Progenitor cell of endocrine pancreas (in vitro differentiated cells): Measurements from ENCODE around the gene SERPINE1. TPM values are rescaled to one million over a fixed set of nuclear protein-coding genes. Genes with fewer than 3 reads are reported as not detected.

Experiments used
- DNase-seq: peaks from one replicate; pipeline ENCODE4 v3.0.0; 2021; ENCODE audit warnings: low spot score; ENCODE audit not compliant: unreplicated experiment
- H3K27ac Mint-ChIP-seq: 2 replicates; pipeline ENCODE4 v1.8.0; 2021; ENCODE audit warnings: mild to moderate bottlenecking, moderate library complexity, mixed read lengths
- H3K27me3 Mint-ChIP-seq: 2 replicates; pipeline ENCODE4 v1.8.0; 2021; ENCODE audit warnings: mixed read lengths
- H3K36me3 Mint-ChIP-seq: 2 replicates; pipeline ENCODE4 v1.8.0; 2022; ENCODE audit warnings: mixed read lengths; ENCODE audit not compliant: insufficient read depth
- H3K4me1 Mint-ChIP-seq: 2 replicates; pipeline ENCODE4 v1.8.0; 2021; ENCODE audit warnings: low read depth, mixed read lengths
- H3K4me3 Mint-ChIP-seq: 2 replicates; pipeline ENCODE4 v1.8.0; 2021; ENCODE audit warnings: low read depth, mild to moderate bottlenecking, moderate library complexity, mixed read lengths
- H3K9me3 Mint-ChIP-seq: 2 replicates; pipeline ENCODE4 v1.8.0; 2021; ENCODE audit warnings: low read depth, mixed read lengths
- total RNA-seq: library from RNA; stranded (reverse); gene quantifications from 2 replicates; pipeline ENCODE4 v1.2.1, GENCODE V29; 2021
- TF ChIP-seq, protein P1 (sequence below): fragments of 200-600 bp; sonication (generic); IDR thresholded peaks from one replicate; pipeline ENCODE4 v1.5.0; 2021; ENCODE audit warnings: antibody characterized with exemption, mild to moderate bottlenecking; ENCODE audit not compliant: unreplicated experiment

SERPINE1 gene
- total RNA-seq, 1 donor from 2014 or later: 0.14 TPM

DNA sequence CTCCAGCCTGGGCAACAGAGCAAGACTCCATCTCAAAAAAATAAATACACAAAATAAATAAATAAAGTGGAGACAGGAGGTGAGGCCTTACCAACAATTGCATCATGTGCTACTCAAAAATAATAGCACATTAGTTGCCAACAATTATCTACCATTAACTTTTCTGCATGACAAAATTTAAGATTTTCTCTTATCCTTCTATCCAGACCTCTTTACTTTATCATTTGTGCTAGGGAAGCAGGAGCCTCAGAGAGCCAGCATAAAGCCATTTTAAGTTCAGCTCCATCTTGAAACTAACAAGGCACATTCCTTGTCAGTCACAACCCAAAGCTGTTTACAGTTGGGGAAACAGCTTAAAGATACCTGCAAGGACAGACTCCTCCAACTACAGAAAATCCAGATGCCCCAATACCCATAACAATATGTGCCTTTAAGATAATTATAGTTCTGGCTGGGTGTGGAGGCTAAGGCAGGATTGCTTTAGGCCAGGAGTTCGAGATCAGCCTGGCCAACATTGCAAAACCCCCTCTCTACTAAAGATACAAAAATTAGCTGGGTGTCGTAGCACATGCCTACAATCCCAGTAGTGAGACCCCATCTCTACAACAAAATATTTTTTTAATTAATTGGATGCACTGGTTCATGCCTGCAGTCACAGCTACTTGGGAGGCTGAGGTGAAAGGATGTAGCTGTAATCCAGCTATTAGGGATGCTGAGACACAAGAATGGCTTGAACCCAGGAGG is 25.2 kb downstream of the SERPINE1 start:
- Mint-ChIP-seq H3K4me1 (peaks cover 10% of the 10 kb centered on the region), H3K27ac (no peak overlapping the region), H3K4me3 (no peak overlapping the region), H3K36me3 (no peaks in the 10 kb centered on the region), H3K27me3 (peaks cover 17% of the 10 kb centered on the region), H3K9me3 (no peaks in the 10 kb centered on the region)
- no peak for DNase-seq
- TF ChIP-seq, protein P1, sequence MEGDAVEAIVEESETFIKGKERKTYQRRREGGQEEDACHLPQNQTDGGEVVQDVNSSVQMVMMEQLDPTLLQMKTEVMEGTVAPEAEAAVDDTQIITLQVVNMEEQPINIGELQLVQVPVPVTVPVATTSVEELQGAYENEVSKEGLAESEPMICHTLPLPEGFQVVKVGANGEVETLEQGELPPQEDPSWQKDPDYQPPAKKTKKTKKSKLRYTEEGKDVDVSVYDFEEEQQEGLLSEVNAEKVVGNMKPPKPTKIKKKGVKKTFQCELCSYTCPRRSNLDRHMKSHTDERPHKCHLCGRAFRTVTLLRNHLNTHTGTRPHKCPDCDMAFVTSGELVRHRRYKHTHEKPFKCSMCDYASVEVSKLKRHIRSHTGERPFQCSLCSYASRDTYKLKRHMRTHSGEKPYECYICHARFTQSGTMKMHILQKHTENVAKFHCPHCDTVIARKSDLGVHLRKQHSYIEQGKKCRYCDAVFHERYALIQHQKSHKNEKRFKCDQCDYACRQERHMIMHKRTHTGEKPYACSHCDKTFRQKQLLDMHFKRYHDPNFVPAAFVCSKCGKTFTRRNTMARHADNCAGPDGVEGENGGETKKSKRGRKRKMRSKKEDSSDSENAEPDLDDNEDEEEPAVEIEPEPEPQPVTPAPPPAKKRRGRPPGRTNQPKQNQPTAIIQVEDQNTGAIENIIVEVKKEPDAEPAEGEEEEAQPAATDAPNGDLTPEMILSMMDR: no peak

DNA sequence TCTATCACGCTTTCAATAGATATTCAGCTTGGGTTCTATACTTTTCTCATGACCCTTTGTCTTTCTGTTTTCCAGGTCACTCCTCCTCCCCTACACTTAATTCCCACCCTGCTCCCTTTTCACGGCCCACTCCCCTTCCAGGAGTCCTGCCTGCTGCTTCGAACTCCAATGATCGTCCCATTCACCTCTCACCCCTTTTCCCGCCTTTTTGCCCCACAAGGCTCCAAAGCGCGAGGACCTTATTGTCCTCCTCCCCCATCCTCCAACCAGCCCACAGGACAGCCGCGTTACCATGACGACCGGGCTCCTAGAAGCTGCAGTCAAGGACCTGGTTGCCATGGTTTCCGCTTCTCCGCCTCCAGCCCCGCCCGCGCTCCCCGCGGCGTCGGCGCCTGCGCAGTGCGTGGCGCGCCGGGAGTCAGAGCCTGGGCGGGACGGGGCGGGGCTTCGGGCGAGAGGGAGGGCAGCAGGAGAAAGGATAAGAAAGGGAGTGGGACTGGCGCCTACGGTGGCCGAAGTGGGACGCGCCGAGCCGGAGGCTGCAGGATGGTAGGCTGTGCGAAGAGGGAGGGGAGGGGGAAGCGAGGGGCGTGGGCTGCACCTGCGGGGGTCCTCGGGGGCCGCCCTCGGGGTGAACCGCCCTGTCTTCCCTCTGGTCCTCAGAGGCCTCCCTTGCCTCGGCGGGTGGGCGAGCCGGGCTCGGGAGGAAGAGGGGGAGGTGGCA is 27.2 kb downstream of the SERPINE1 start, which contains the start of gene AP1S1:
AP1S1 (plus strand) TSS at position 508 of the 724 bp plus-strand sequence; CDS start at position 547, 39 bp downstream.
- Mint-ChIP-seq H3K27ac (peak within 1 kb of the TSS; percentile 86), H3K36me3 (peaks cover 4% of the 10 kb centered on the region), H3K4me1 (peaks cover 10% of the 10 kb centered on the region), H3K4me3 (peak within 1 kb of the TSS; percentile 81), H3K9me3 (no peaks in the 10 kb centered on the region), H3K27me3 (peaks cover 13% of the 10 kb centered on the region)
- TF ChIP-seq, protein P1: no peak
- peak; percentile 92 for DNase-seq

DNA sequence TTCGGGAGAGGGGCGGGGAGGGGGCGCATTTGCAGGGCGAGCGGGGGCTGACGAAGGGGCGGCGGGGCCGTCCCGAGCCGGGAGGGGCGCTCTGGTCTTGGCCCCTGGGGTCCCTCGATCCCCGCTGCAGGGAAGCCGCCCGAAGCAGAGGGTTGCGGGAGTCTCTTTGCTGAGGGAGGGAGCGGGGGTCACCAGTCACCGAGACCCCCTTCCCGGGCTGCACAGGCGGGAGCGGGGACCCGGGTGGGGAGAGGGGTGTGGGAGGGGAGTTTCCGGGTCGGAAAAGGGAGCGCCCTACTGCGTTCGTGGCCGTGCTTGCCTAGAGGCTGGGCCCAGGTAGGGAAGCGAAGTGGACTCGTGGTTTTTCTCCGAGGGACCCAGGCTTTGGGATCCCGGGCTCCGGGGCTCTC is 27.8 kb downstream of the SERPINE1 start:
- DNase-seq: no peak
- Mint-ChIP-seq H3K9me3 (no peaks in the 10 kb centered on the region), H3K36me3 (peaks cover 5% of the 10 kb centered on the region), H3K4me3 (peak overlapping the region; percentile 81), H3K27me3 (peaks cover 9% of the 10 kb centered on the region), H3K27ac (peak overlapping the region; percentile 86), H3K4me1 (peaks cover 9% of the 10 kb centered on the region)
- TF ChIP-seq, protein P1: no peak

DNA sequence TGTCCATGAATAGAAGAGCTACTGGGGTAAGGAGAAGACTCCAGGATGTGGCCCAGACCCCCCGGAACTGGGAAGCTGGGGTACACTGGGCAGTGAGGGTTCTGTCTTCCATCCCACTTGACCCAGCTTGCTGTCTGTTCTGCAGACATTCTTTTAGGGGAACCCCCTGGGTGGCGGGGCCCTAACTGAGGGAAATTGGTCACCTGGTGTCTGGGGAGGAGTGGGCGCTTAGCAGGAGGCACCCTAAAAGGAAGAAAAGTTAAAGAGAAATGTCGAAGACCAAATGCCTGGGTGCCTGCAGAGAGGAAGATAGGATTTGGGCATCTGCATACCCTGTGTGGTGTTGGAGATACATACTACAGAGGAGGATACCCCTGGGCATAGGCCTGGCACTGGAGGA is 28.4 kb downstream of the SERPINE1 start:
- H3K27ac Mint-ChIP-seq: peak overlapping the region; percentile 86
- H3K36me3 Mint-ChIP-seq: peaks cover 8% of the 10 kb centered on the region
- H3K4me1 Mint-ChIP-seq: peaks cover 7% of the 10 kb centered on the region
- H3K9me3 Mint-ChIP-seq: no peaks in the 10 kb centered on the region
- H3K27me3 Mint-ChIP-seq: peaks cover 8% of the 10 kb centered on the region
- H3K4me3 Mint-ChIP-seq: peak overlapping the region; percentile 81
- TF ChIP-seq, protein P1: no peak
- no peak for DNase-seq

DNA sequence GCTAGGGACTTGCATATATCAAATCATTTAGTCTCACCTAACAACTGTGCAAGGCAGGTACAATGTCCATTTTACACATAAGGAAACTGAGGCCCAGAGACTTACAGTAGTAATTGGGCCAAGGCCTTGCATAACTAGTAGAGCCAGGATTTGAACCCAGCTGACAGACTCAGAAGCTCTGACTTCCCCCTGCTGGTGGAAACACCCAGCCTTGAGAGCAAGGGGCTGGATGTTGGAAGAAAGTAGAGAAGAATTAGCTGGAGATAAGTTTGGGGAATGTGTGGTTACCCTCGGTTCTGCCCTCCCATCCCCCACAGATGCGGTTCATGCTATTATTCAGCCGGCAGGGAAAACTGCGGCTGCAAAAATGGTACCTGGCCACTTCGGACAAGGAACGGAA is 29.4 kb downstream of the SERPINE1 start:
- Mint-ChIP-seq H3K36me3 (peaks cover 9% of the 10 kb centered on the region), H3K27ac (peak overlapping the region; percentile 27), H3K4me3 (peak overlapping the region; percentile 29), H3K27me3 (peaks cover 12% of the 10 kb centered on the region), H3K4me1 (peaks cover 7% of the 10 kb centered on the region), H3K9me3 (no peaks in the 10 kb centered on the region)
- TF ChIP-seq, protein P1: peak; percentile 11
- DNase-seq: no peak
